Testis (tissue), 2 donors: ENCODE measurements around the gene P2RX1.

Source experiments
- CTCF ChIP-seq, 3 experiments: fragments of 450-650 bp in 2 of 3; fragments of 200-600 bp in 1 of 3; sonication (generic) in 1 of 3; IDR thresholded peaks; one replicate each; pipeline ENCODE4 v1.5.1; 2016 to 2019; ENCODE audit warnings: antibody characterized with exemption in 3 of 3, mild to moderate bottlenecking in 2 of 3, moderate library complexity in 1 of 3
- POLR2A ChIP-seq: fragments of 450-650 bp; IDR thresholded peaks from one replicate; pipeline ENCODE4 v1.6.1; 2017; ENCODE audit warnings: antibody characterized with exemption, mild to moderate bottlenecking, moderate library complexity

- TF ChIP-seq CTCF (IDR thresholded peaks at IDR 0.05) (no peak), POLR2A (no peak)
Measured at GRCh38 chr17:3867606-3868005, 48.7 kb downstream of the P2RX1 start.
